Posterior cingulate gyrus (tissue), 11 donors: ENCODE measurements around the gene SLC23A2.
"Not testable (repeated sequence)": the region's sequence is repeated elsewhere in the genome, so short reads cannot be mapped to it uniquely, and the experiment has no call there.

ENCODE experiments used
- DNase-seq, 10 donors: peaks; one replicate each; pipeline versions ENCODE4 v3.0.0 to v3.0.0-alpha.2; 2020 to 2021; ENCODE audit warnings: mixed read lengths in 3 of 10
- intact Hi-C: fragments of 100-400 bp; cut with DNase I; formaldehyde crosslinking; loops from one replicate; pipeline ENCODE4 v1.15.1; 2023

SLC23A2 gene

DNA sequence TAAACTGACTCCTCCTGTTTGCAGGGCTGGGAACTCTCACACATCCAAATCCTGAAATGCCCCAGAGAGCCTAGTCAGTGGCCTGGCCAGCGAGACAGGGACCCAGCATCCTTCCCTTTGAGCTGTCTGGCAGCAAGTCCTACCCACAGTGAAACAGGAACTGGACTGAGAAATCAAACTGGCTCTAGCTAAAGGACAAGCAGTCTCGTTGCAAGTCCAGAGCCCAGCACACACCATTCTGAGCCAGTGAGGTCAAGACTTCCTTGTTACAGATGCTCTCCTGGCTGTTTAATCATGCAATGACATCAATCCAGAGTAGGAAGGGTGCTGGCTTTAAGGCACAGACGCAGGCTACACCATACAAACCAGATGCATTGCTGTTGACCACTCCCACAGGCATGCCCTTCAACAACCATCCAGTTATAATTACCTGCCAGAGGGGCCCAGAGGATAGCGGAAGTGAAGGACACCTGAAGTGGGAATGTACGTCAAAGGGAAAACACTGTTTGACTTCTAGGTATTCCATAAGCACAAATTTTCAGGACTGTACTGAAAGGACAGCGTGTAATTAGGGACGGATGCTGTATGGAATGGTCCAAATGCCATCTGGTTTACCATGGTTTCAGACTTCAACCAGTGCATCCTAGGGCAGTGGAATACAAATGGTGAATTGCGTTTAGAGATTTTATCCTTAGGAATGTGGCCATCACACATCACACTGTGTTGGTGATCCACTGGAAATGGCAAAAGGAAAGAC, 114.4 kb downstream of the SLC23A2 start:
- intact Hi-C loops, result loop anchor here (5.0 kb wide), 1 partner anchor 60 kb away; no protein-coding TSS in a partner anchor
- peak in 2 of 10 donors; percentile 31 to 83 for DNase-seq

- intact Hi-C loops, result loop anchor here (5.0 kb wide), 1 partner anchor 61 kb away; no protein-coding TSS in a partner anchor
- peak in 1 of 10 donors; percentile 27 for DNase-seq
Observed at GRCh38 chr20:4885877-4886276, 115.4 kb downstream of the SLC23A2 start.

DNA sequence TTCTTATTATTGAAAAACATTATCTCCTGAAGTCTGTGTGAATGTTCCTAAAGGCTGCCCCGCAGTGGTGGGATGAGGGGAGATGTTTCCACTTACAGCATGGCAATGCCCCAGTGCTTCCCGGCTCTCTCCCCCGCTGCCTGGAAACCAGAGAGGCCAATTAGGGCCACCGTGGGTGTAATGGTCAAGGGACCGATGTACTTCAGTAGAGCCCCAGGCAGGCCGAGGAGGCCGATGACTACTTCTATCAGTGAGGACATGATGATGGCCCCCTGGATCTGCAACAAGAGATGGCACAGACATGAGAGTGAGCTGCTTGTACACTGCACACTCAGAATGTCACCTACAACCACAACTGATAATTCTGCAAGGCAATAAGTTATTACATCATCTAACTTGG, 117.8 kb downstream of the SLC23A2 start:
- intact Hi-C loops, result no loop called here
- peak in 2 of 10 donors; percentile 36 to 80 for DNase-seq

GRCh38 chr20:4883051-4883450, 118.3 kb downstream of the SLC23A2 start:
- DNase-seq, result no peak
- intact Hi-C loops, result no loop called here

DNA sequence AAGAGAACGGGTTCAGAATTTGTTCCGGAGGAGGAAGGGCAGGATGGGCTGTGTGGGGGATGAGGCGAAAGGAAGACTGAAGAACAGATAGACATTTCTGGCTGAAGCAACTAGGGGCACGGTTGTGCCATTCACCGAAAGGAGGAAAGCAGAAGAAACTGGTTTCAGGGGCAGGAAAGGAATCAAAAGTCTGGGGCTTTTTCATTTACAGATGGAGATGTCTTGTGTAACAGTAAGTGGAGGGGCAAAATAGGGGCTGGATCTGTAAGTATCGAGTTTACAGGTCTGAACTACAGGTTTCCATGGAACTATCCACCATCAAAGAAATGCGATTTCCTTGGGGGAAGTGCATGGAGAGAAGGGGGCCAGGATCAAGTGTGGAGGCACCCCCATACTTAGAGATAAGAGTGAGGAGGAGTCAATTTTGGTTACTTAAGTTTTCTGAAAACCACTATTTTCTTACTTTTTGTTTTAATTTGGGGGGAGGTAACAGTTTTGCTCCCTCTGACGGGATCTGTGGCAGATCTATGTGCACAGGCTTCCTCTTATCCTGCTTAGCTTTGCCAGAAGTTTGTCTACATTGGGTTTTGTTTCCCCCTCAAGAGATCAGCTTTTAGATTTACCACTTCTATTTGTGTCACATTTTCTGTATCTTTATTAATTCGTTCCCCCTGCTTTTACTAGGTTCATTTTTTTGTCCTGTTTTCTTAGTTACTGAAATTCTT, 120.1 kb downstream of the SLC23A2 start:
- peak in 1 of 10 donors; percentile 47 for DNase-seq
- intact Hi-C loops, result no loop called here

DNA sequence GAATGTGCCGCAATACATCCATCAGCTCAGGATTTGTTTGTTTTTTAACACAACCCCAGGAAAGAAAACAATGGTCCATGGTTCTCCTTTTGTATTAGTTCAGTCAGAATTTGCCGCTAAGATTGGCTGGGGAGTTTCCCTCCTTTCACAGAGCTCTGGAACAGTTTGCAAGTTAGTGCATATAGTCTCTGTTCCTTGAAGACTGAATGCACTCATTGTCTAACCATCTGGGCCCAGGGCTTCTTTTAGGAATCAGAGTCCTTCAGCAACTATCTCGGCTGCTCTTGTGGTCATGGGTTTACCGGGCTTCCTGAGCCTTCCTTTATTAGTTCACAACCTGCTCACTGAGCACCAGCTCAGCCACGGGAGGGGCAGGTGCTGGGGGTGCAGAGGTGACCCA, 121.3 kb downstream of the SLC23A2 start:
- intact Hi-C loops, result no loop called here
- peak in 2 of 10 donors; percentile 48 to 66 for DNase-seq

DNA sequence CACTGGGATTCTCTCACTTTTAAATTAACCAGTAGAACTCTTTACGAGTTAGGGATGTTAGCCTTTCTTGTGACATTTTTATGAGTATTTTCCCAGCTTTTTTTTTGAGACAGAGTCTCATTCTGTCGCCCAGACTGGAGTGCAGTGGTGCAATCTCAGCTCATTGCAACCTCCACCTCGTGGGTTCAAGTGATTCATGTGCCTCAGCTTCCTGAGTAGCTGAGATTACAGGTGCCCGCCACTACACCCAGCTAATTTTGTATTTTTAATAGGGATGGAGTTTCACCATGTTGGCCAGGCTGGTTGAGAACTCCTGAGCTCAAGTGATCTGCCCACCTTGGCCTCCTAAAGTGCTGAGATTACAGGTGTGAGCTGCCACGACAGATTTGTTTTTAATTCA, 123.2 kb downstream of the SLC23A2 start:
- DNase-seq, intact Hi-C loops: not testable (repeated sequence)

DNA sequence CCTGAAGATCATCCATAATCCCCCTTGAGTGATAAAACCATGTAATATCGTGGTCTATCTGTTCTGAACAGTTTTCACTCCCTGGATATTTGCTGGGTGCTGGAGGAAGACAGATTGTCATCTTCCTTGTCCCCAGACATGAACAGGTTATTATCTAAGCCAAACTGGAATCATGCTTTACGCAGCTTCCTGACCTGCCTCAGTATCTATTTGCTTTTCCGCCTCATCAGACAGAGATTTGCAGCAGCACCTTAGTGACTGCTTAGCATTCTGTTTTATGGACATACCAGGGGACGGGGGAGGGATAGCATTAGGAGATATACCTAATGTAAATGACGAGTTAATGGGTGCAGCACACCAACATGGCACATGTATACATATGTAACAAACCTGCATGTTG, 124.6 kb downstream of the SLC23A2 start:
- no peak for DNase-seq
- intact Hi-C loops, result no loop called here

DNA sequence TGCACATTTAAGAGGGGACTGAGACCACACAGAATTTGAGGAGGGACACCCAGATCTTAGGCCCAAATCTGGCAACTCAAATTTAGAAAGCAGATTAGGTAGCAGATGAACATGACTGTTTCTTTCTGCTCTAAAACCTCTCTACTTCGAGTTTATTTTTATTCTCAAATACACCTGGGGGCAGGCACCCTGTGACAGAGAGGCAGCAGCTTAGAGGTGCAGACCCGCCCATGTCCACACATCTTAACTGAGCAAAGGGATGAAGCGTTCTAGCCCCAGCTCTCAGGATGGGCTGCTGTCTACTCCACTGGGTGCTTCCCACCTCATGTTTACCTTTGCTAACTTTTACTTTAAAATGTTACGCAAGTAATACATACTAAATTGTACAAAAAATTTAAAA, 125.0 kb downstream of the SLC23A2 start:
- DNase-seq, result no peak
- intact Hi-C loops, result no loop called here

DNA sequence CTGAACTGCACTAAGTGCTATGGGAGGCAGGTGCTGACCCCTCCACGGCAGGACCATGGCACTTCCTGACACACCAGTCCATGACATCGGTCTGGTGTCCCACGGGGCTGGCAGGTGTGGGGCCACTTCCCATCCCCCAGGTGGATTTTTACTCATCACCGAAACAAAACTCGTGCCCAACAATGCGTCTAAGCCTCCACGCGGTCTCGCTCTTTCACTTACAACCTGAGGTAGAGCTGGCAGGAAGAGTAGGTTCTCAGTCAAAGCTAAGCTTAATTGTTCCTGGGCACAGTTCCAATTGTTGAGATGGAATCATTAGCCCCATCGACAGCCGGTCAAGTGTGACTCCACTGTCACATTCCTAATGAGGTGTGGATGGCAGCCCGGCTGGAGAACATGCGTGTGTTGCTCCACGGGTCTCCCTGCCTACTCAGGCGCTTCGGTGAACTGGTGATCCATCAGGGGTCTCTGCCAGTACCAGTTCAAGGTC, 125.7 kb downstream of the SLC23A2 start:
- intact Hi-C loops, result no loop called here
- DNase-seq, result peak in 1 of 10 donors; percentile 50

- intact Hi-C loops, result no loop called here
- no peak for DNase-seq
Observed at GRCh38 chr20:4873396-4873795, 127.9 kb downstream of the SLC23A2 start.

DNA sequence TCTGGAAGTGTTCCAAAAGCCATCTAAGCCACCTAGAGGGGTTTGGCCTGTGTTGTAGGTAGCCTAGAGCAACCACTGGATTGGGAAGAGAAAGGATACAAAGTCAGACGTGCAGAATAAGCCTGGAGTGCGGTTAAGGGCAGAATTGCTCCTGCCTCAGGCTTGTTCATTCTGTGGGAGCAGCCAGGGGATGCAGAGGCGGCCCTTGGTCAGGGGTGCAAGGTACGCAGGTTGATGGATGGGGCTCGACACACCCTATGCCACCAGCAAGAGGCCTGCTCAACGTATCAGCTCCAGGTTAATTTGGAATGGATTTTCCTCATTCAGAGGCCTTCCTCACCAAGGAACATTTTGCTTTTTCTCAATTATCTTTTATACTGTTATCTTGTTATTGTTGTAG, 129.8 kb downstream of the SLC23A2 start:
- intact Hi-C loops, result no loop called here

GRCh38 chr20:4870906-4871305, 130.4 kb downstream of the SLC23A2 start:
- intact Hi-C loops, result no loop called here
- no peak for DNase-seq

More for the DNA sequence above, 129.8 kb downstream of the SLC23A2 start:
- DNase-seq, result peak in 1 of 10 donors; percentile 51

DNA sequence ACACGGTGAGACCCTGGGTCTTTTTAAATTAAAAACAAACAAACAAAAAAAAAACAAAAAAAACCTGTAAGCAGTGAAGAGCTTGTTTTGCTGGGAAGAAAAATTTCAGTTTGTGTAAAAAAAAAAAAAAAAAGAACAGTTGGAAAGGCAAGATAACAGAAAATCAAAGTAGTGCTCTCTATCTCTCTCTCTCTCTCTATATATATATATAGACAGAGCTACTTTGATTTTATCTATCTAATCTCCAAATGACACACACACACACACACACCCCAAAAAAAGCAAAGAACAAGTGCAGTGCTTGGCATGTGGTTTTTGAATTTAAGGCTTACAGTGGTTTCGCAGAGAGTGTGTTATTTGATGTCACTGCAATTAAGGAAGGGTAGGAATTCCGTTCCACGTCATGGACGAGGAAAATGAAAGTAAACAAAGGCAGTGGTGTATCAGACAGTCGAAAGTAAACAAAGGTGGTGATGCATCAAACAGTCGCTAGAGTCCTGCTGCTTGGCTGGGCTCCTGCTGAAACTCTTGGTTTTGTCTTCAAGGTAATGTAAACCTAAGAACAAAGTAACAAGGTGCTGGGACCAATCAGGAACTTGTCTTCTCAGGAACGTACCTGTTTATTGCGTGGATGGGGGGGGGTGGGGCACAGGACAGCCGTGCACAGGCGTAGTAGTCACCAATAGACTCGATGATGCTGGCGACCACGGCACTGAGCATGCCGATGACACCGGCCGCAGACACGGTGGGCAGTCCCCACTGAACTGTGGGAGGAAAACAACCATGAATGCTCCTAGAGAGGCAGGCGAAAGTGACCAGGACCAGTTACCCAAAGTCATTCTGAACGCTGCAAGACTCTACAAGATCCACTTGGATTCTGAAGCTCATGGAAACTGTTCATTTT, 131.8 kb downstream of the SLC23A2 start:
- intact Hi-C loops, result no loop called here
- DNase-seq, result no peak

DNA sequence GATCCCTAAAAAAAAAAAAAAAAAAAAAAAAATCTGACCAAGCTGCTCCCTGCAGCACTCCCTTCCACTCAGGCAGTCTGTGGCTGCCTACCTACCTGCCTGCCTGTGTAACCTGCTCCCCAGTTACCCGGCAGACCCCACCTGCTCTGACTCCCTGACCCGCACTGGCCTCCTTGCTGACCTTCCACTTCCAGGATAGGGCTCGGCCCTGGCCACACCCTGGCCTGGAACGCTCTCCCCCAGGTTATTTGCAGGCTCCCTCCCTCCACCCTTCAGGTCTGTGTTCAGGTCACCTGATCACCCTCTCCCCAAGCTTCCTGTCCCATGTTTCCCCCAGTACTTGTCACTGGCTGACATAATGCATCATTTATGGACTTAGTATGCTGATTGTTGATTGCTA, 134.3 kb downstream of the SLC23A2 start:
- no peak for DNase-seq
- intact Hi-C loops, result no loop called here

DNA sequence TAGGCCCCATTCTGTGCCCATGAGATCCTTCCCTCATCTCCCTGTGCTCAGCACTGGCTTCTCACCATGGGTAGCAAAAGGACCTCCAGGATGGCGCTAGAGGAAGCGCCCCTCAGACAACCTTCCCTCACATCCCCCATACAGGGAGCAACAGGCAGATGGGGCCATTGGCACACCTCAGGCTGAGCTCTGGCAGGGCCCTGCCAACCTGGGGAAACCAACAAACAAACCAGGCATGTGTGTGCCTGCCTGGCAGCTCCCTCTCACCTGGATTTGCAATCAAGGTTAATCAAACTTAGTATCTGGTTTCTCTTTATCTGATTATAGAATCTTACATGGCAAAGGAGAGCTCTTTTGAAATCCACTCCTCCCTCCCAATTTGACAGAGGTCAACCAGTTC, 134.9 kb downstream of the SLC23A2 start:
- DNase-seq, result no peak
- intact Hi-C loops, result no loop called here

GRCh38 chr20:4864311-4864752, 137.0 kb downstream of the SLC23A2 start:
- intact Hi-C loops, result no loop called here
- DNase-seq, result no peak

DNA sequence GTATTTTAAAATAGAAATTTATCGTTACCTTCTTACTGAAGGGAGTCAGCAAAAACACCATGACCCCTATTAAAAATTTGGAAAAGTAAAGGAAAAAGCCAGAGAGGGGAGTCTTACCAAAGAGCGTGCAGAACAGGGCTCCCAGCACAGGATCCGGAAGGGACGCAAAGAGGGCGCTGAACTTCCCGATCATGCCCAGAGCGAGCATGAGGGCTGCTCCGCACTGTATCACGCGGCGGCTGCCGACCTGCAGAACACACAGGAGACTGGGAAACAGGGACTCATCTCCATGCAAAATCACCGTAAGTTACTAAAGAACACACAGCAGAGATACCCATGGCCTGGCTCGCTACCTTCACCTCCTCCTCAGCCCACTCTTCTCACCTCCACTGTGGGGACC, 138.6 kb downstream of the SLC23A2 start:
- intact Hi-C loops, result no loop called here
- no peak for DNase-seq

GRCh38 chr20:4861961-4862360, 139.3 kb downstream of the SLC23A2 start:
- no peak for DNase-seq
- intact Hi-C loops, result no loop called here

DNA sequence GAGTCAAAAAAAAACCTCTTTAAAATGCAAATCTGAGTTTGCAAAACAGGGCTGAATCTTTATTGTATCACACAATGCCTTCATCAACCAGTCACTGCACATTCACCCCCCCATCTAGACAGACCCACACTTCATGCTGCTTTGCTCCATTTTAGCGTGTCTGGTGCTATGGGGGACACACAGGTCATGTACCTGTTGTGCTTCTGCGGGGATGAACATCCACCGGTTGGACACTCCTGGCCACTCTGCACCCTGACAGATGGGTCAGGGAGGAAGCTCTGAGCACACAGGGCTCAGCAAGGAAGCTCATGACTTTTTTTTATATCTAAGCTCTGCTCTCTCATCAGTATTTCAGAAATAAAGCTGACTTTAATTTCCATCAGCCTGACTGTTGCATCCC, 143.3 kb downstream of the SLC23A2 start:
- intact Hi-C loops, result no loop called here
- DNase-seq, result no peak
